K562 (cell line): Measurements from ENCODE around the gene ZC3H7B. TPM values are rescaled to one million over a fixed set of nuclear protein-coding genes. Genes with fewer than 3 reads are reported as not detected.

Experiments
- ATAC-seq: fragments of 200-7000 bp; cut with Tn5 transposase; 3 replicates; pipeline ENCODE4 v1.9.1; 2020; ENCODE audit warnings: moderate library complexity
- BruUV-seq: library from RNA; stranded (reverse); fragments of 400-500 nt; replicated peaks from 2 replicates; lab custom pipeline; 2021; lab: Mats Ljungman, UMichigan
- CTCF ChIA-PET: fragments of 300-600 bp; formaldehyde crosslinking; extraction: SDS; loops from one replicate; lab custom pipeline; 2021; ENCODE audit warnings: low intra/inter-chr PET ratio; lab: Yijun Ruan, JAX
- POLR2A ChIA-PET: fragments of 300-600, 350-650 bp; sonication (Branson Sonifier 250); formaldehyde crosslinking; extraction: SDS; loops from one replicate; lab custom pipeline; 2021; ENCODE audit warnings: antibody characterized with exemption, inconsistent platforms; lab: Yijun Ruan, JAX
- DNase-seq, 4 experiments: peaks; one replicate each; pipeline versions ENCODE4 v3.0.0 to v3.0.0-alpha.2; 2011 to 2018; ENCODE audit warnings: low spot score in 3 of 4, mixed read lengths in 3 of 4; ENCODE audit errors: extremely low read depth in 1 of 4
- FAIRE-seq: peaks from 2 replicates; lab custom pipeline; 2011; peaks lifted over from hg19 to GRCh38; lab: Jason Lieb, UNC
- H2AFZ ChIP-seq: 2 replicates; pipeline ENCODE4 v1.6.0; 2011; ENCODE audit warnings: low read depth, low read length, control low read depth, inconsistent platforms
- H3K27ac ChIP-seq: fragments of 200-600 bp; 3 replicates; pipeline ENCODE4 v1.8.0; 2011; ENCODE audit warnings: low read depth, mild to moderate bottlenecking, control low read depth, inconsistent platforms, low read length, moderate library complexity, mixed read lengths; ENCODE audit errors: extremely low read depth
- H3K27me3 ChIP-seq, 2 experiments: fragments of 300-600 bp in 1 of 2; 2 replicates in 1 of 2; 3 replicates in 1 of 2; pipeline versions ENCODE4 v1.6.0 to v1.8.0; 2011; ENCODE audit warnings: inconsistent platforms in 2 of 2, low read length in 2 of 2, mild to moderate bottlenecking in 1 of 2, mixed read lengths in 1 of 2, moderate library complexity in 1 of 2; ENCODE audit not compliant: control insufficient read depth in 2 of 2, insufficient read depth in 2 of 2
- H3K36me3 ChIP-seq: fragments of 300-600 bp; 3 replicates; pipeline ENCODE4 v1.8.0; 2011; ENCODE audit warnings: mild to moderate bottlenecking, low read length, inconsistent platforms; ENCODE audit not compliant: control insufficient read depth, insufficient read depth
- H3K4me1 ChIP-seq, 2 experiments: fragments of 200-600 bp in 1 of 2; replicated peaks in 1 of 2; 2 replicates in 1 of 2; 3 replicates in 1 of 2; pipeline versions ENCODE4 v1.5.1 to v1.8.0; 2011; ENCODE audit warnings: inconsistent platforms in 2 of 2, low read length in 2 of 2, mild to moderate bottlenecking in 1 of 2, mixed read lengths in 1 of 2, moderate library complexity in 1 of 2; ENCODE audit not compliant: control insufficient read depth in 2 of 2, insufficient read depth in 2 of 2
- H3K4me2 ChIP-seq: 2 replicates; pipeline ENCODE4 v1.6.1; 2011; ENCODE audit warnings: low read length, control low read depth, inconsistent platforms, mixed read lengths; ENCODE audit not compliant: insufficient read depth
- H3K4me3 ChIP-seq: fragments of 200-600 bp; sonication (generic), shearing (Covaris generic); 2 replicates; pipeline ENCODE4 v1.5.1; 2016; ENCODE audit warnings: control low read depth, inconsistent platforms
- H3K79me2 ChIP-seq: fragments of 200-600 bp; 3 replicates; pipeline ENCODE4 v1.8.0; 2011; ENCODE audit warnings: low read length, inconsistent platforms; ENCODE audit not compliant: control insufficient read depth, insufficient read depth
- H3K9ac ChIP-seq, 2 experiments: 2 replicates each; pipeline versions ENCODE4 v1.6.0 to v1.6.1; 2011; ENCODE audit warnings: low read depth in 2 of 2, low read length in 2 of 2, control low read depth in 1 of 2, inconsistent platforms in 1 of 2, mild to moderate bottlenecking in 1 of 2, mixed read lengths in 1 of 2; ENCODE audit not compliant: insufficient read depth in 1 of 2
- H3K9me1 ChIP-seq: one replicate; pipeline ENCODE4 v1.6.0; 2011; ENCODE audit warnings: inconsistent platforms, mild to moderate bottlenecking, low read length, moderate library complexity; ENCODE audit not compliant: control insufficient read depth, insufficient read depth
- H3K9me3 ChIP-seq: replicated peaks from 2 replicates; pipeline ENCODE4 v1.5.1; 2011; ENCODE audit warnings: low read depth, low read length, inconsistent platforms; ENCODE audit not compliant: control insufficient read depth, insufficient read depth
- H4K20me1 ChIP-seq: replicated peaks from 2 replicates; pipeline ENCODE4 v1.6.1; 2011; ENCODE audit warnings: low read length, inconsistent platforms, mixed read lengths; ENCODE audit not compliant: control insufficient read depth, insufficient read depth
- ARID2 ChIP-seq: fragments of 450-650 bp; IDR thresholded peaks from 2 replicates; pipeline ENCODE4 v1.6.1; 2017; ENCODE audit warnings: antibody characterized with exemption, mild to moderate bottlenecking
- DIDO1 ChIP-seq: fragments of 450-650 bp; IDR thresholded peaks from 2 replicates; pipeline ENCODE4 v1.6.1; 2016; ENCODE audit warnings: low read depth, missing biosample characterization, missing genetic modification characterization
- HNRNPH1 ChIP-seq: fragments of 200-400 bp; formaldehyde crosslinking; optimal IDR thresholded peaks from 2 replicates; pipeline ENCODE3; 2017; ENCODE audit warnings: low read depth, mild to moderate bottlenecking, low read length, moderate library complexity
- NELFE ChIP-seq: IDR thresholded peaks from 2 replicates; pipeline ENCODE4 v1.6.1; 2011; ENCODE audit warnings: mild to moderate bottlenecking; ENCODE audit not compliant: insufficient read depth, insufficient read length
- ZNF311 ChIP-seq: fragments of 250-450 bp; sonication (Bioruptor Pico); IDR thresholded peaks from 2 replicates; pipeline ENCODE4 v1.4.0; 2020; ENCODE audit warnings: mild to moderate bottlenecking, moderate library complexity
- ZNF41 ChIP-seq: fragments of 250-450 bp; sonication (Bioruptor Pico); conservative IDR thresholded peaks from 2 replicates; pipeline ENCODE4 v1.4.0; 2020; ENCODE audit warnings: mild to moderate bottlenecking
- ZNF444 ChIP-seq: fragments of 250-450 bp; sonication (Bioruptor Pico); IDR thresholded peaks from 2 replicates; pipeline ENCODE4 v1.4.0; 2020; ENCODE audit warnings: mild to moderate bottlenecking, moderate library complexity
- WGBS: fragments of 100-300 bp; shearing (Covaris generic); methylation state at CpG from one replicate; pipeline ENCODE4 v1.1.6; 2016; ENCODE audit warnings: low coverage, mixed read lengths; ENCODE audit not compliant: insufficient coverage; ENCODE audit errors: missing lambda C conversion rate; 5-methylcytosine and 5-hydroxymethylcytosine counted together
- in situ Hi-C: fragments of 300-500 bp; cut with MboI; formaldehyde crosslinking; loops from 4 replicates; pipeline ENCODE4 v1.15.0; 2018; ENCODE audit warnings: inconsistent platforms, mixed read lengths
- intact Hi-C: fragments of 100-400 bp; cut with micrococcal nuclease; formaldehyde crosslinking; loops from 2 replicates; pipeline ENCODE4 v1.14.2; 2022
- polyA plus RNA-seq, 8 experiments: library from polyadenylated mRNA; depleted of rRNA in 4 of 8; stranded (reverse) in 5 of 8; unstranded in 3 of 8; fragments of >200 nt; fragmentation: Nextera tagmentation in 2 of 8; fragmentation: Illumina TruSeq in 1 of 8; extraction: Ambion mirVana in 2 of 8; extraction: Trizol in 1 of 8; gene quantifications; 2 replicates each; pipeline versions ENCODE4 v1.2.1 to v1.2.3, GENCODE V29; 2011 to 2014; ENCODE audit warnings: inconsistent platforms in 1 of 8, missing spikeins in 1 of 8
- total RNA-seq, 7 experiments: library from RNA; depleted of rRNA in 6 of 7; stranded (reverse); fragments of >200 nt in 6 of 7; fragmentation: Illumina TruSeq in 2 of 7; extraction: Trizol in 2 of 7; gene quantifications; 2 replicates each; pipeline versions ENCODE4 v1.2.1 to v1.2.3, GENCODE V29; 2011 to 2021; ENCODE audit warnings: low replicate concordance in 1 of 7
- TF ChIP-seq, protein P1 (sequence below): fragments of 250-450 bp; sonication (Bioruptor Pico); IDR thresholded peaks from 2 replicates; pipeline ENCODE4 v1.8.0; 2022; ENCODE audit warnings: moderate library complexity, mild to moderate bottlenecking, inconsistent platforms
- TF ChIP-seq, protein P2 (sequence below): fragments of 150-350 bp; IDR thresholded peaks from 2 replicates; pipeline ENCODE4 v1.6.1; 2014; ENCODE audit warnings: low read depth, mild to moderate bottlenecking, low read length, borderline replicate concordance

ZC3H7B gene
- total and polyA plus RNA-seq, 9 of the 15 experiments (the other 6 are each of a cell fraction or from before 2014, with no cell fraction given), result 0.07 to 49.8 (median 26.8) TPM

DNA sequence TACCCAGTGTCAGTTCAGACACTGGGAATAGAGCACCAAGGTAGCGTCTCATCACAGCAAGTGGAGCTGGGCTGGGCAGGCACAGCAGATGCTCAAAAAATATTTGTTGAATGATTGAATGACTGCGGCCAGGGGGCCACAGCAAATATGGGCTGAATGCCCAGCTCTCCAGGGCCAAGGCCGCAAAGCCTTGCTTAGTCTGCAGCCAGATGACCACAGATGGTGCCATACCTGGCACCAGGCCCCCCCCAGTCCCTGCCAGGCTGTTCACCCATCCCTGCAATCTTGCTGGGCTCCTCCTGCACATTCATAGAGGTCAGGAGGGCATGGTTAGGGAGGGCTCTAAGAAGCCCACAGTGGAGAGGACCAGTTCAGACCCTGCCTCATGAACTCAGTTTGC is 32.9 kb downstream of the ZC3H7B start (continued):
- TF ChIP-seq ZNF41 (CRISPR knock-in tag), result no peak
- no peak for TF ChIP-seq NELFE
- TF ChIP-seq, all 486 proteins: peak for 0

DNA sequence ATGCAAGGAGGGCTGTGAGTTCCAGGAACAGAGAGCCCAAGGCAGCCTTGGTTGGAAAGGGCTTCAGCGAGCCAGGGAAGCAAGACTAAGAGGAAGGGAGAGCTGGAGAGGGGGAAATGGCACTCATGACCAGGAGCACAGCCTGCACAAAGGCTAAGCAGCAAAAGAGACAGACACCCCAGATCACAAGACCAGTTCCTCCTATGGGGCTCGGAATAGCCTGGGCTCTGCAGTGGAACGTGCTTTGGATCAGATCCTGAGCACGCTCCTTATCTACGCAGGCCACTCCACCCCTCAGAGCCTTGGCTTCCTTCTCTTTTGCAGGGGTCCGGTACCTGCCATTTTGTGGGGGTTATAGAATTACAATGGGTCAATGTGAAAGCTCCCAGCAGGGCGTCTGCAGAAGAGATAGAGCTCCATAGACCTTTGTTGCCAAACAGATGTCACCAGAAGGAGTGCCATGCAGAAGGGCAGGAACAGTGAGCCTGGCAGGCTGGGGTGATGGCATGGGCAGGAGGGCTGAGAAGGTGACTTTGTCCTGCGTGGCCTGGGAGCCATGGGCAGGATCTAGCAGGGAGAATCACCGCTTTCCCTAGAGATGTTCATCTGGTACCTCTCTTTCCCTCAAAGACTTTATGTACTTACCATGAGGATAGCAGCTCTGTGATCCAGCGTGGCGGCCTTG is 33.8 kb downstream of the ZC3H7B start:
- no peak overlapping the region for H3K27ac ChIP-seq
- no peaks in the 10 kb centered on the region; a peak in 1 of 5 replicates for H3K4me1 ChIP-seq
- H3K4me3 ChIP-seq, result no peak overlapping the region
- no peaks in the 10 kb centered on the region for H3K9me3 ChIP-seq
- no peak overlapping the region; a peak in 1 of 4 replicates for H3K9ac ChIP-seq
- intact Hi-C loops, result no loop called here
- H3K27me3 ChIP-seq, result no peaks in the 10 kb centered on the region
- H4K20me1 ChIP-seq, result no peaks in the 10 kb centered on the region
- in situ Hi-C loops, result no loop called here
- H3K36me3 ChIP-seq, result peaks cover 60% of the 10 kb centered on the region; the same call in 2 of the 3 replicates
- FAIRE-seq (no peak), ATAC-seq (no peak), DNase-seq (no peak)
- no peaks in the 10 kb centered on the region for H3K9me1 ChIP-seq
- H3K79me2 ChIP-seq, result no peaks in the 10 kb centered on the region
- ChIA-PET CTCF (no interaction called here), POLR2A (no interaction called here)
- H2AFZ ChIP-seq, result no peak overlapping the region
- H3K4me2 ChIP-seq, result no peak overlapping the region
- 77% methylated on average over 7 of the region's 11 CpGs for WGBS
- no TSS peak for BruUV-seq
- TF ChIP-seq DIDO1 (no peak), ZNF444 (CRISPR knock-in tag) (no peak), ARID2 (no peak), HNRNPH1 (no peak), ZNF311 (CRISPR knock-in tag) (no peak)
- TF ChIP-seq, protein P1, sequence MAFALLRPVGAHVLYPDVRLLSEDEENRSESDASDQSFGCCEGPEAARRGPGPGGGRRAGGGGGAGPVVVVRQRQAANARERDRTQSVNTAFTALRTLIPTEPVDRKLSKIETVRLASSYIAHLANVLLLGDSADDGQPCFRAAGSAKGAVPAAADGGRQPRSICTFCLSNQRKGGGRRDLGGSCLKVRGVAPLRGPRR, result no peak
- TF ChIP-seq, protein P2, sequence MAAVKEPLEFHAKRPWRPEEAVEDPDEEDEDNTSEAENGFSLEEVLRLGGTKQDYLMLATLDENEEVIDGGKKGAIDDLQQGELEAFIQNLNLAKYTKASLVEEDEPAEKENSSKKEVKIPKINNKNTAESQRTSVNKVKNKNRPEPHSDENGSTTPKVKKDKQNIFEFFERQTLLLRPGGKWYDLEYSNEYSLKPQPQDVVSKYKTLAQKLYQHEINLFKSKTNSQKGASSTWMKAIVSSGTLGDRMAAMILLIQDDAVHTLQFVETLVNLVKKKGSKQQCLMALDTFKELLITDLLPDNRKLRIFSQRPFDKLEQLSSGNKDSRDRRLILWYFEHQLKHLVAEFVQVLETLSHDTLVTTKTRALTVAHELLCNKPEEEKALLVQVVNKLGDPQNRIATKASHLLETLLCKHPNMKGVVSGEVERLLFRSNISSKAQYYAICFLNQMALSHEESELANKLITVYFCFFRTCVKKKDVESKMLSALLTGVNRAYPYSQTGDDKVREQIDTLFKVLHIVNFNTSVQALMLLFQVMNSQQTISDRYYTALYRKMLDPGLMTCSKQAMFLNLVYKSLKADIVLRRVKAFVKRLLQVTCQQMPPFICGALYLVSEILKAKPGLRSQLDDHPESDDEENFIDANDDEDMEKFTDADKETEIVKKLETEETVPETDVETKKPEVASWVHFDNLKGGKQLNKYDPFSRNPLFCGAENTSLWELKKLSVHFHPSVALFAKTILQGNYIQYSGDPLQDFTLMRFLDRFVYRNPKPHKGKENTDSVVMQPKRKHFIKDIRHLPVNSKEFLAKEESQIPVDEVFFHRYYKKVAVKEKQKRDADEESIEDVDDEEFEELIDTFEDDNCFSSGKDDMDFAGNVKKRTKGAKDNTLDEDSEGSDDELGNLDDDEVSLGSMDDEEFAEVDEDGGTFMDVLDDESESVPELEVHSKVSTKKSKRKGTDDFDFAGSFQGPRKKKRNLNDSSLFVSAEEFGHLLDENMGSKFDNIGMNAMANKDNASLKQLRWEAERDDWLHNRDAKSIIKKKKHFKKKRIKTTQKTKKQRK, result no peak
